ENCODE results near the gene ABHD15. TPM values are rescaled to one million over a fixed set of nuclear protein-coding genes. Genes with fewer than 3 reads are reported as not detected.

The ABHD15 gene
- total RNA-seq, 4 donors from 2014 or later, result 5.4 to 12.6 (median 11.1) TPM

- TF ChIP-seq POLR2AphosphoS5 (IDR thresholded peaks at IDR 0.05), result no peak
- TF ChIP-seq EP300 (IDR thresholded peaks at IDR 0.05), result no peak
- TF ChIP-seq CTCF (IDR thresholded peaks at IDR 0.05), result no peak
- TF ChIP-seq POLR2A (IDR thresholded peaks at IDR 0.05), result no peak
Observed at GRCh38 chr17:29544066-29544465, 22.8 kb downstream of the ABHD15 start.

GRCh38 chr17:29533976-29534375, 32.9 kb downstream of the ABHD15 start:
- TF ChIP-seq CTCF (IDR thresholded peaks at IDR 0.05) (no peak), POLR2AphosphoS5 (IDR thresholded peaks at IDR 0.05) (no peak), POLR2A (IDR thresholded peaks at IDR 0.05) (no peak), EP300 (IDR thresholded peaks at IDR 0.05) (no peak)
- no peak for ATAC-seq
- 78 to 83% methylated on average over 7 to 8 of the region's 8 CpGs for WGBS, 2 donors (ENCODE audit: low coverage in 1 of 2)
- H3K4me3 ChIP-seq, result no peak overlapping the region
- H3K4me1 ChIP-seq, result no peaks in the 10 kb centered on the region
- peaks cover 0 to 92% of the 10 kb centered on the region in 2 donors for H3K36me3 ChIP-seq
- H3K9me3 ChIP-seq, result no peaks in the 10 kb centered on the region
- H3K27ac ChIP-seq, result no peak overlapping the region
- no peaks in the 10 kb centered on the region for H3K27me3 ChIP-seq

More at GRCh38 chr17:29544066-29544465, 22.8 kb downstream of the ABHD15 start:
- Histone ChIP-seq H3K27ac (no peak overlapping the region), H3K36me3 (peaks cover 4 to 57% of the 10 kb centered on the region in 2 donors), H3K4me3 (no peak overlapping the region), H3K4me1 (peaks cover 0 to 12% (median 2%) of the 10 kb centered on the region in 3 donors), H3K27me3 (no peaks in the 10 kb centered on the region), H3K9me3 (no peaks in the 10 kb centered on the region)
- ATAC-seq, result no peak
- 72 to 100% methylated on average over 1 to 4 of the region's 4 CpGs for WGBS, 2 donors (ENCODE audit: low coverage in 1 of 2)

- Histone ChIP-seq H3K27me3 (no peaks in the 10 kb centered on the region), H3K4me1 (no peaks in the 10 kb centered on the region), H3K9me3 (no peaks in the 10 kb centered on the region), H3K4me3 (no peak overlapping the region), H3K27ac (no peak overlapping the region), H3K36me3 (peaks cover 0 to 92% of the 10 kb centered on the region in 2 donors)
- no peak for ATAC-seq
- 88% methylated on average over 2 of the region's 3 CpGs; no CpG with 5 or more reads in 1 of the 2 donors for WGBS, 2 donors (ENCODE audit: low coverage in 1 of 2)
- no peak for TF ChIP-seq POLR2AphosphoS5 (IDR thresholded peaks at IDR 0.05)
- no peak for TF ChIP-seq EP300 (IDR thresholded peaks at IDR 0.05)
- TF ChIP-seq CTCF (IDR thresholded peaks at IDR 0.05), result no peak
- no peak for TF ChIP-seq POLR2A (IDR thresholded peaks at IDR 0.05)
Observed at GRCh38 chr17:29526322-29526721, 40.5 kb downstream of the ABHD15 start.

- Histone ChIP-seq H3K27me3 (no peaks in the 10 kb centered on the region), H3K27ac (no peak overlapping the region), H3K9me3 (no peaks in the 10 kb centered on the region), H3K36me3 (peaks cover 0 to 90% of the 10 kb centered on the region in 2 donors), H3K4me3 (no peak overlapping the region), H3K4me1 (no peaks in the 10 kb centered on the region)
- WGBS, 2 donors (ENCODE audit: low coverage in 1 of 2), result 97% methylated on average over 3 of the region's 3 CpGs
- TF ChIP-seq CTCF (IDR thresholded peaks at IDR 0.05) (no peak), POLR2A (IDR thresholded peaks at IDR 0.05) (no peak), POLR2AphosphoS5 (IDR thresholded peaks at IDR 0.05) (no peak), EP300 (IDR thresholded peaks at IDR 0.05) (no peak)
- no peak for ATAC-seq
Observed at GRCh38 chr17:29524692-29525091, 42.1 kb downstream of the ABHD15 start.

GRCh38 chr17:29518359-29518758, 48.5 kb downstream of the ABHD15 start:
- H3K9me3 ChIP-seq, result no peaks in the 10 kb centered on the region
- ATAC-seq, result no peak
- H3K4me3 ChIP-seq, result no peak overlapping the region
- WGBS, 2 donors (ENCODE audit: low coverage in 1 of 2), result 89 to 100% methylated on average over 1 of the region's 1 CpG
- H3K36me3 ChIP-seq, result peaks cover 0 to 96% of the 10 kb centered on the region in 2 donors
- H3K4me1 ChIP-seq, result no peaks in the 10 kb centered on the region
- no peaks in the 10 kb centered on the region for H3K27me3 ChIP-seq
- H3K27ac ChIP-seq, result no peak overlapping the region
- no peak for TF ChIP-seq CTCF (IDR thresholded peaks at IDR 0.05)
- TF ChIP-seq POLR2AphosphoS5 (IDR thresholded peaks at IDR 0.05), result no peak
- TF ChIP-seq POLR2A (IDR thresholded peaks at IDR 0.05), result no peak
- no peak for TF ChIP-seq EP300 (IDR thresholded peaks at IDR 0.05)
